Panc1 (cell line): ENCODE data around the gene HS6ST3.

Experiments
- POLR2AphosphoS5 ChIP-seq: IDR thresholded peaks from 2 replicates; pipeline ENCODE4 v1.6.1; 2012; ENCODE audit warnings: mild to moderate bottlenecking, low read depth, low read length, moderate library complexity
- TCF7L2 ChIP-seq: IDR thresholded peaks from 2 replicates; pipeline ENCODE4 v1.6.1; 2011; ENCODE audit warnings: mild to moderate bottlenecking, low read depth, low read length, inconsistent platforms
- TF ChIP-seq, protein P1 (sequence below): fragments of 450-650 bp; IDR thresholded peaks from 2 replicates; pipeline ENCODE4 v1.5.1; 2017; ENCODE audit warnings: mild to moderate bottlenecking
- TF ChIP-seq, protein P2 (sequence below), 2 experiments: IDR thresholded peaks; 2 replicates each; pipeline ENCODE4 v1.6.1; 2011 to 2012; ENCODE audit warnings: low read depth in 2 of 2, control low read depth in 1 of 2, low read length in 1 of 2, mild to moderate bottlenecking in 1 of 2, moderate library complexity in 1 of 2; ENCODE audit not compliant: insufficient read depth in 1 of 2

DNA sequence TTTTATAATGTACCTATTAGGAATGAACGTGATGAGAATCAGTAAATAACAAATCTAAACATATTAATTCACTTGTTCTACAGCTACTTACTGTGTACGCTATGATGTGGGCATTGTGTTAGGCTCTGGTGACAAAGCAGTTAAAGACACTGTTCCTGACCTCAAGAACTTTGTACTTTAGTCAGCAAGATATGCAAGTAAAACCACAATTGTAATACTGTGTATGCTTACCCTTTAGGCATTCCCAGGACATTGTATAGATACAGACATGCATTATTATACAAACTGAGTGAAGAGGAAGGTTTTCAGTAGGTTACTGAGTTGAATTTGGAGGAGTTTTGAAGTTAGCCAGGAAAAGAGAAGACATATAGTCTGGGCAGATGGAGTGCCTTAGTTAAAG, 435.8 kb downstream of the HS6ST3 start:
- TF ChIP-seq POLR2AphosphoS5 (no peak), TCF7L2 (no peak)
- TF ChIP-seq, protein P1, sequence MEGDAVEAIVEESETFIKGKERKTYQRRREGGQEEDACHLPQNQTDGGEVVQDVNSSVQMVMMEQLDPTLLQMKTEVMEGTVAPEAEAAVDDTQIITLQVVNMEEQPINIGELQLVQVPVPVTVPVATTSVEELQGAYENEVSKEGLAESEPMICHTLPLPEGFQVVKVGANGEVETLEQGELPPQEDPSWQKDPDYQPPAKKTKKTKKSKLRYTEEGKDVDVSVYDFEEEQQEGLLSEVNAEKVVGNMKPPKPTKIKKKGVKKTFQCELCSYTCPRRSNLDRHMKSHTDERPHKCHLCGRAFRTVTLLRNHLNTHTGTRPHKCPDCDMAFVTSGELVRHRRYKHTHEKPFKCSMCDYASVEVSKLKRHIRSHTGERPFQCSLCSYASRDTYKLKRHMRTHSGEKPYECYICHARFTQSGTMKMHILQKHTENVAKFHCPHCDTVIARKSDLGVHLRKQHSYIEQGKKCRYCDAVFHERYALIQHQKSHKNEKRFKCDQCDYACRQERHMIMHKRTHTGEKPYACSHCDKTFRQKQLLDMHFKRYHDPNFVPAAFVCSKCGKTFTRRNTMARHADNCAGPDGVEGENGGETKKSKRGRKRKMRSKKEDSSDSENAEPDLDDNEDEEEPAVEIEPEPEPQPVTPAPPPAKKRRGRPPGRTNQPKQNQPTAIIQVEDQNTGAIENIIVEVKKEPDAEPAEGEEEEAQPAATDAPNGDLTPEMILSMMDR, result no peak
- TF ChIP-seq, protein P2, sequence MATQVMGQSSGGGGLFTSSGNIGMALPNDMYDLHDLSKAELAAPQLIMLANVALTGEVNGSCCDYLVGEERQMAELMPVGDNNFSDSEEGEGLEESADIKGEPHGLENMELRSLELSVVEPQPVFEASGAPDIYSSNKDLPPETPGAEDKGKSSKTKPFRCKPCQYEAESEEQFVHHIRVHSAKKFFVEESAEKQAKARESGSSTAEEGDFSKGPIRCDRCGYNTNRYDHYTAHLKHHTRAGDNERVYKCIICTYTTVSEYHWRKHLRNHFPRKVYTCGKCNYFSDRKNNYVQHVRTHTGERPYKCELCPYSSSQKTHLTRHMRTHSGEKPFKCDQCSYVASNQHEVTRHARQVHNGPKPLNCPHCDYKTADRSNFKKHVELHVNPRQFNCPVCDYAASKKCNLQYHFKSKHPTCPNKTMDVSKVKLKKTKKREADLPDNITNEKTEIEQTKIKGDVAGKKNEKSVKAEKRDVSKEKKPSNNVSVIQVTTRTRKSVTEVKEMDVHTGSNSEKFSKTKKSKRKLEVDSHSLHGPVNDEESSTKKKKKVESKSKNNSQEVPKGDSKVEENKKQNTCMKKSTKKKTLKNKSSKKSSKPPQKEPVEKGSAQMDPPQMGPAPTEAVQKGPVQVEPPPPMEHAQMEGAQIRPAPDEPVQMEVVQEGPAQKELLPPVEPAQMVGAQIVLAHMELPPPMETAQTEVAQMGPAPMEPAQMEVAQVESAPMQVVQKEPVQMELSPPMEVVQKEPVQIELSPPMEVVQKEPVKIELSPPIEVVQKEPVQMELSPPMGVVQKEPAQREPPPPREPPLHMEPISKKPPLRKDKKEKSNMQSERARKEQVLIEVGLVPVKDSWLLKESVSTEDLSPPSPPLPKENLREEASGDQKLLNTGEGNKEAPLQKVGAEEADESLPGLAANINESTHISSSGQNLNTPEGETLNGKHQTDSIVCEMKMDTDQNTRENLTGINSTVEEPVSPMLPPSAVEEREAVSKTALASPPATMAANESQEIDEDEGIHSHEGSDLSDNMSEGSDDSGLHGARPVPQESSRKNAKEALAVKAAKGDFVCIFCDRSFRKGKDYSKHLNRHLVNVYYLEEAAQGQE (IDR thresholded peaks at IDR 0.05; ENCODE audit: insufficient read depth in 1 of 2, low read depth in 2 of 2, low read length in 1 of 2), result no peak
